ENCODE data around the gene UVSSA.

DNA sequence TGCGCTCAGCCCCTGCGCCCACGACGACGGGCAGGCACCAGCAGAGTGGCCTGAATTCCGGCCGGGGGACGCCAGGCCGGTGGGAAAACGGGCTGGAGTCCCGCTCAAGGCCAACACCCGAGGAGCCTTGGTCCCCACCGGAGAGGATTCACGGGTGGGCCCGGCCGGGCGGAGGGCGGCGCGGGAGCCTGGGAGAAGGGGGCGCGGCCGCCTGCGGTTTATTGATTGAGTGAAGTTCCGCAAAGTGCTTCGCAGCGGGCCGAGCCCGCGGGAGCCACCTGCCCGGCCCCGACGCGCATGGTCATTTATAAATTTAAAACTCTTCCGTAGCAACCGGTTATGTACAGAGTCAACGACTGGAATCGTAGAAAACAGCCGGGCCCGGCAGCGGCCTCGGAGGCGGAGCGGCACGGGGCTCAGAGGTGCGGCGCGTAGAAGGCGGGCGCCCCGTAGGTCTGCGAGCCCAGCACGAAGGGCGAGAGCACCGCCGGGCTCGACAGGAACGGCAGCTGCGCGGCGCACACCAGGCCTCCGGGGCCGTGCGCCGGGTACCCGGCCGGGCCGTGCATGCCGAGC, 55.6 kb downstream of the UVSSA start:
- TF ChIP-seq CTCF (IDR thresholded peaks at IDR 0.05) (no peak), POLR2A (IDR thresholded peaks at IDR 0.05) (no peak), POLR2AphosphoS5 (IDR thresholded peaks at IDR 0.05) (no peak)

Measured in breast epithelium (tissue), 3 donors.